Activated gamma-delta T cell (primary cell): ENCODE measurements around the gene HDAC11.
"Not testable (repeated sequence)": the region's sequence is repeated elsewhere in the genome, so short reads cannot be mapped to it uniquely, and the experiment has no call there.

Experiments
- DNase-seq: peaks from one replicate; lab custom pipeline; 2025; lab: John Stamatoyannopoulos, UW

HDAC11 gene

DNA sequence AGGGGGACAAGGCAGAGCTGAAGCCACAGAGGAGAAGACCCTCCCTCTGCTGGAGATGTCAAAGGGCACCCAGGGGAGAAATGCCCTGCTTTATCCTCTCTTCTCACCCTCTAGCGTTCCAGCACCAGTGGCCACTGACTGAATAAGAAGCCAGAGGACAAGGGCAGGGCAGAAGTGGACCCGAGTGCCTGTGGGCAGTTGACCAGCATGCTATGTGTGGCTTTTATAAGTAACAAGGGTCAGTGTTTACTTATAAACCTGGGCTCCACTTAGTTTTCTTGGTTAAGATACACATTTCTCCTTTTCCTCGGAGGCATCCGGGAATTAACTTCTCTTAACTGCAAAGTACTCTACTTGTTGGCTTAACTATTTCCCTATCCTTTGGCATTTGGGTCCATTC, 13.3 kb upstream of the HDAC11 start:
- DNase-seq = no peak

DNA sequence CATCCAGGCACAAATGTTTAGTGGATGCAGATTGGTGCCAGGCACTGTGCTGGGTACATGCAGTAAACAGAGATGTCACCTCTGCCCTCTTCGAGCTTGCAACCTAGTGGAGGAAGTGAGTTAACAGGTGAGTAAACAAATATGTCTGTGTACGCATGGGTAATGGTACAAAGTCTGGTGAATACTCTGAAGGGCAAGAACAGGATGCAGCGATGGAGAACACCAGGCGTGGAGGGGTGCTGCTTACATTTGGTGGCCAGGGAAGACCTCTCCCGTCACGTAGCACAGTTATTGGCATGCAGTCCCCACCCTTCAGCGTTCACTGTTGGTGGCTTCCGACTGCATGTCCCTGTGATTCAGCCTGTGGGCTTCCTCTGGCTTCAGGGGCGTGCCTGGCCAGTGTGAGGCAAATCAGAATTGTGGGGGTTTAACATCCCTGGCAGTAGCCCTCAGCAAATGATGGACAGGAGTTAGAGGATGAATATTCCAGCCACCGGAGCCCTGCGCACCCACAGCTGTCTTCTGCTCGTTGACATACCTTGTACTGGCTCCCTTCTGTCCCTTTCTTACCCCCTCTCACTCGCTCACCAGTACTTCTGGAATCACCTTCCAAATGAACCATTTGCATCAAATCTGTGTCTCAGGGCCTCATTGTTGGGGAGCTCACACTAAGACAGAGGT, 9.1 kb upstream of the HDAC11 start:
- DNase-seq = no peak

DNA sequence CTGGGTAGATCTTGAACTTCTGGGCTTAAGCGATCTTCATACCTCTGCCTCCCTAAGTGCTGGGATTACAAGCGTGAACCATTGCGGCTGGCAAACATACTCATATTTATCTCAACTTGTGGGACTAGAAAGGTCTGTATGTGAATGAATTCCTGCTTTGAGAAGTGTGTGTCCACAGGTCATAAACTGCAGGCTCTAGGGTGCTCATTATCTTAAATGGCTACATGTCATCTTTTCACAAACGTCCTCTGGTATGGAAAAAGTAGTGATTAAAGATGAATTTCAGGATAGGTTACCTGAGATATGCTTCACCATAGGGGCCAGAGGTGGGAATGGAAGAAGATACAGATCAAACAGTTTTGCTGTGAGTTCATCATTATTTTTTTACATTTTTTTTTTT, 7.8 kb upstream of the HDAC11 start:
- no peak for DNase-seq

DNA sequence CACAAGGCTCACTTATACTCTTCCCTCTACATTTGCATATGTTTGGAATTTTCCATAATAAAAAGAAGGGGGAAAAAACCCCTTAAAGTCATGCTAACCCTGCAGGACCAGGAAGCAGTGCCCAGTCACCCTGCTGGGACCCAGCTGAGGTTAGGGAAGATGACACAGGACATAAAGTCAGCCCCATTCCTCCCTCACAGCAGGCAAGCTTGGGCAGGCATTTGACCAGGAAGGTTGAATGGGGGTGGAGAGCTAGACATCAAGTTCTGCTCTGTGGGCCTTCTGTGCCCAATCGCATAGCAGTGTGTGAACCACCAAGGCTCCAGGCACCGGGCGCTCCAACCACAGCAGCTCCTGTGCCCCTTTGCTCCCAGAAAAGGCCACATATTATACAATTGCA, 7.1 kb upstream of the HDAC11 start:
- DNase-seq = no peak

DNA sequence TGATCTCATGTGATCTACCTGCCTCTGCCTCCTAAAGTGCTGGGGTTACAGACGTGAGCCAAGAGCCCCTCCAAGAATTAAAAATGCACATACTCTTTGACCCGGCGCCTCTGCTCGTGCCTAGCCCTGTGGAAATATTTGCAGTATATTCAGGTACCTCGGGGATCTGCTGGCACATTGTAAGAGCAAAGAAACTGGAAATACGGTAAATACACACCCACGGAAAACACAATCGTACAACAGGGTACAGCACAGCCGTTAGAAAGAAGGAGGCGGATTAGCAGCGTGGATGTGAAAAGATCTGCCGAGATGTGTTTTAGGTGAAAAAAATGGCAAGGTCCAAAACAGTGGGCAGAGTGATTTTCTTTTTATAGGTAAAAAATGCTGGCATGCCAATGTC, 6.1 kb upstream of the HDAC11 start:
- no peak for DNase-seq

DNA sequence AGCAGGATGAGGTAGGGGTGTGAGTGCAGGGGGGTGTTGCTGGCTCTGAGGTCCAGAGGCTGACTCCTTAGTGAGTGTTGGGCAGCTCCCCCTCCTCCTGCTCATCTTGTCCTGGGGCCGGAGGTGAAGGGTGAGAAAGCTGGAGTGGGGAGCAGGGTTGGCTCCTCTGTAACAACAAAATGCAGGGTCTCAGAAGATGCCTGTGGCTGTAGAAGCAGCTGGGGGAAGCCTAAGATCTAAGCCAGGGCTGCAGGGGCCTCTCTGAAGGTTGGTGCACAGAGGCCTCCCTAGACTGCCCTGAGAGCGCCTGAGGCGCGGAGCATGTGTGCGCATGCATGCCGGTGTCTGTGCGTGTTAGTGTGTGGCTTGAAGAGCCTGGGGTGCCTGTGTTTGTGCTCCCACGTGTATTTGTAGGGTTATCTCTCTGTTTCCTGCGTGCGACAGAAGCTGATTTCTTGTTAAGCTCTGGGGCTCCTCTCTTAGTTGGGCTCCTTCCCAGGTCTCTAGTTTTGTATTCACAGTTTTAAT, 5.3 kb upstream of the HDAC11 start:
- DNase-seq = no peak

DNA sequence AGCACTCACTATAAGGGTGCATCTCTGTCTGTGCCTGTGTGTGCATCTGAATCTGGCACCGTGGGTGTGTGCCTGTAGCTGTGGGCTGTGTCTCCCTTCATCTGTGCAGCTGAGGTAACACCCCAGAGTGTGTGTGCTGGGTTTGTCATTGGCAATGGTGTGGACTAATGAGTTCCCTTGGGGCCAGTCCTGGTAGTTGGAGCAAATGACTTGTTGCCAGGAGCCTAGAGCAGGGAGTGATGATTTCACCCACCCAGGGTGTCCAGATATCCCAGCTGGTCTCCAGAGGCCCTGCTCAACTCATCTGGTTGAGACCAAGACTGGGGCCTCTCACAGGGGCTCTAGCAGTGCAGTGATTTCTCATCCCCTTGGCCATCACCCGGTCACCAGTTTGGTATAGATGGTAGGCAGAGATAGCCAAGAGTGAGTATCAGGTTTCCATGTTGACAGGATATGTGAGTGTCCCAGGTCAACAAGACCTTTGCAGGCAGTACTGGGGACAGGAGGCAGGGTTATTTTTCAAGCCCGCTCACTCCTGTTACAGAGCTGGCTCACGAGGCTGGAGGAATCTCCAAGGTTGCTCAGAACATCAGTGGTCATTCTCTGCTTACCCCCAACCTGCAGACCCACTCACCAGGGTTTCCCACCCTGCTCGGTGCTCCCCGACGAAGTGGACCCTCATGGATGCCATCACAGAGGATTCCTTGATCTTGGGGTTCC, 4.1 kb upstream of the HDAC11 start:
- no peak for DNase-seq

DNA sequence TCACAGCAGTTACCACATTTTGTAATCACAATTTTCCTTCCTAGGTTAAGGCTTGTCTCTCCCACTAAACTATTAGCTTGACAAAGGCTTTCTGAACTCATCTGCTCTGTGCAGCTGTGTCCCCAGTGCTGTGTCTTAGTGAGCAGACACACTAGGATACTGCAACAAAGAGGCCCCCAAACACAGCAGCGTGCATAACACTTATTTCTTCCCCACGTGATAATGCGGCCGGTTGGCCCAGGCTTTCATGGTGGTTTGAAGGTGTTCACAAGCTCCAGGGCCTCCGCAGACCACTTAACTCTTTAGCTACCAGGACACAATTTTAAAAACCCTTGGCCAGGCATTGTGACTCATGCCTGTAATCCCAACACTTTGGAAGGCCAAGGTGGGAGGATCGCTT, 2.2 kb upstream of the HDAC11 start:
- DNase-seq = no peak

DNA sequence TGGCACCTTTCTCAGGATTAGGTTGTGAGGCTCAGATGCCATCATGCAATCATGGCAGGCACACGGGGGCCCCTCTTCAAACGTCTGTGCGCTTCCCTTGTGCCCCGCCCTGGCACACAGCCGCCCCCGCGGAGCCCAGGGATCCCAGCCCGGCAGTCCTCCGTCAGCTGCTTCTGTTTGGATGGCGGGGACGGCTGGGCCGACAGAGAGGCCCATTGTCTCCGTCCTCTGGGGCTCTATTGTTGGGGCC, 849 bp upstream of the HDAC11 start:
- DNase-seq = no peak

DNA sequence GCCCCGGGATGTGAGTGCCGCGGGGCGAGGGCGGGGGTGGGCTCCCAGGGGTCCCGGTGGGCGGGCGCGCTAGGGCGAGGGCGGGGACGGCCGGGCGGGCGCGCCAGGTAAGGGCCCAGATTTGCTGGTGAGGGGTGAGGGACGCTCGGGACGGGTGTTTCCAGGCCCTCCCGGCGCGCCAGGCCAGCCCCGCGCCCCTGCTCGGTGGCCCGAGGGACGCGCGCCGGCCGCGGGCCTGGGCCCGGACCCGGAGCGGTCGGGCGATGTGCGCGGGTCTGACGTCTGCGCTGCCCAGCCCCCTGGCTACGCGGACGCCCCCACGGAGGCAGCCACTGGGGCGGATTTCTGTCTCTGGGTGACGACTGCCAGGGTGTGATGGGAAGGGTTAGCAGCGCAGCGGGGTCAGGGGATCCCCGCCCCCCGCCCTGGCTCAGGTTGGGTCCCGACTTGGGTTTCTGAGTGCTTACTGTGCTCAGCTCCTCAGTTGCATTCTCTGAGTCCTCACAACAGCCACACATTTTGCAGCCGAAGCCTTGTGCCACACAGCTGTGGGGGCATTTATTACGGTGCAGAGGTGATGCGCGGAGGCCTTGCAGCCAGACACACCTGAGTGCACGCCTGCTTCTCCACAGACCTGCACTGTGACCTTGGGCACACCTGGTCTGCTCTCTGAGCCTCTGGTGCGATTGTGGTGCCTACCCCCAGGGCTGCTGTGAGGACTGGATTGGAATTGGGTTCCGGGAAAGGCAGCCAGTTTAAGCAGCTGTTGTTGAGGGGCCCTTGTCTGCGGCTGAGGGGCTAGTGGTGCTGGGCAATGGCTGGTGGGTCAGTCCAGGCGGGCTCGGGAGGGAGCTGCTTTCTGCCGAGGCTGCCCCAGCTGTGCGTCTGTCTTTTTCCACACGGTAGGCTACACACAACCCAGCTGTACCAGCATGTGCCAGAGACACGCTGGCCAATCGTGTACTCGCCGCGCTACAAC, 523 bp downstream of the HDAC11 start:
- DNase-seq = peak; percentile 51

DNA sequence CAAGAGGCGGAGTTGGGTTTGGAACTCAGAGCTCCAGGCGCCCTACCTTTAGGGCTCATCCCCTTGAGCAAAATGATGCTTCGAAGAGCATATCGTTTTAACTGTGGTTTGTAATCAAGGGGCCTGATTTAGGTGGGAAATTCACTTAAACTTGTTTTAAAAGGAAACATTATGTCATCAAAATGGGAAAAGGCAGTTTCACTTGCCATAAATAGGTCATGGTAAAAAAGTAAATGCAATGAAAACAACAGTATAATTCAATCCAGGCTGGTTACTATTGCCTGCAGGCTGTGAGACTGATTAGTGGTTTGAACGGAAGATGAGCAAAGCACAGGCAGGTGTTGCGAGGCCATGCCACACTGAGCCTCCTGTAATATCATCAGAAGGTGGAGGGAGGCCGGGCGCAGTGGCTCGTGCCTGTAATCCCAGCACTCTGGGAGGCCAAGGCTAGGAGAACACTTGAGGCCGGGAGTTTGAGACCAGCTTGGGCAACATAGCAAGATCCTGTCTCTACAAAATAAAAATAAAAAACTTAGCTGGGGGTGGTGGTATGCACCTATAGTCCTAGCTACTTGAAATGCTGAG, 2.1 kb downstream of the HDAC11 start:
- no peak for DNase-seq

DNA sequence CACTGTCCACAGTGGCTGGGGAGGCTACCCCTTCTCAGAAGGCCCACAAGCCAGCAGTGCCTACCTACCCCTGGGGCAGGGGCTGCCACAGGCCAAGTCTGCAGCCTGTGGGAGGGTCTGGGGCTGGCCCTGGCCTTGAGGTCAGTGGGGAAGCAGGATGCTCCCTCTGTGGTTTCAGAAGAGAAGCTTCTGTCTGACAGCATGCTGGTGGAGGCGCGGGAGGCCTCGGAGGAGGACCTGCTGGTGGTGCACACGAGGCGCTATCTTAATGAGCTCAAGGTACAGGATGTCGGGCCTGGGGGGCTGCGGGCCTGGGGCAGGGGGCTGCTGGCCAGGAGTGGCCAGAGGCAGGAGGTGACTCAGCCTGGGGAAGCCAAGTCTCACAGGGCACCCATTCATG, 3.2 kb downstream of the HDAC11 start:
- DNase-seq = no peak

DNA sequence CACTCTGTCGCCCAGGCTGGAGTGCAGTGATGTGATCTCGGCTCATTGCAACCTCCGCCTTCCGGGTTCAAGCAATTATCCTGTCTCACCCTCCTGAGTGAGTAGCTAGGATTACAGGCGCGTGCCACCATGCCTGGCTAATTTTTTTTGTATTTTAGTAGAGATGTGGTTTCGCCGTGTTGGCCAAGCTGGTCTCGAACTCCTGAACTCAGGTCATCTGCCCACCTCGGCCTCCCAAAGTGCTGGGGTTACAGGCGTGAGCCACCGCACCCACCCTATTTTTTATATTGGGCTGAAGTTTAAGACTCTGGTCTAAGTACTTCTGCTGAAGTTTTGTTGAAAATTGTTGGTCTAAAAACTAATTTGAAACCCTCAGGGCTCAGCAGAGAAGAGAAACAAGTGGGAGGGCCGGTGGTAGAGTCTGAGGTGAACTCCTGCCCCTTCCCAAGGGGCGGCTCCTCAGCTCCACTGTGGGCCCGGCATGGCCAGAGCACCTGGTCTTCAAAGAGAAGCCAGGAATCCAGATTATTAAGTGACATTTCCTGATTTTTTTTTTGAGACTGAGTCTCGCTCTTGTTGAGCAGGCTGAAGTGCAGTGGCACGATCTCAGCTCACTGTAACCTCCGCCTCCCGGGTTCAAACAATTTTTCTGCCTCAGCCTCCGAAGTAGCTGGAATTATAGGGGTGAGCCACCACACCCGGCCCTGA, 4.0 kb downstream of the HDAC11 start:
- DNase-seq = no peak

DNA sequence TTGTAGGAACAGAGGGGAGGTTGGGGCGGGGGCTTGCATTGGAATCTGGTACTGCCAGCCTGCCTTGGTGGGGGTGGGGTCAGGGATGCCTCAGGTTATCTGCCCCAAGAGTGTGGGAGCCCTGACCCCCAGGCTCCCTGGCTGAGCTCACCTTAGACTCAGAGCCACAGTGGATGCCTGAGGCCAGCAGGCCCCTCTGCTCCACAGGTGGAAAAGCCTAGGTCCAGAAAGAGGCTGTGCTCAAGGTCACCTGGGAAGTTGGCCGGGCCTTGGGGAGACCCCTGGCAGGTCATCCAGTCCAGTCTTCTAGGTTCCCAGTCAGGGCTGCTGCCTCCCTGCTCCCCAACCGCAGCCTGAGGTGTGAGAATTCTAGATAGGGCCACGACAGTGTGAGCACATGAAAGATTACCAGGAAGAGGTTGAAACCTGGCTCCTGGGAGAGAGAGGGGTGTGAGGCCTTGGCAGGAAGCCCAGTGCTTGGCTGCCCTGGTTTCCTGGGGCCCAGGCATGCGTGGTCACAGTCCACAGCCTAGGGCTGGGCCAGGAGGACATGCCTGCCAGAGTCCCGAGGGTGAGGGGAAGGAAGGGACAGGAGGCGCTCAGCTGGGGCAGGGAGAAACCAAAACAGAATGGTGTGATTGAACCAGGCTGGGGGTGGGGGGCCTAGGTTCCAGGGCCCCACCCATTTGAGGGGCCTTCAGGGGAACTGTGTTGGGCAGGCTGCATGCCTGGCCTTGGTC, 4.9 kb downstream of the HDAC11 start:
- DNase-seq = no peak

DNA sequence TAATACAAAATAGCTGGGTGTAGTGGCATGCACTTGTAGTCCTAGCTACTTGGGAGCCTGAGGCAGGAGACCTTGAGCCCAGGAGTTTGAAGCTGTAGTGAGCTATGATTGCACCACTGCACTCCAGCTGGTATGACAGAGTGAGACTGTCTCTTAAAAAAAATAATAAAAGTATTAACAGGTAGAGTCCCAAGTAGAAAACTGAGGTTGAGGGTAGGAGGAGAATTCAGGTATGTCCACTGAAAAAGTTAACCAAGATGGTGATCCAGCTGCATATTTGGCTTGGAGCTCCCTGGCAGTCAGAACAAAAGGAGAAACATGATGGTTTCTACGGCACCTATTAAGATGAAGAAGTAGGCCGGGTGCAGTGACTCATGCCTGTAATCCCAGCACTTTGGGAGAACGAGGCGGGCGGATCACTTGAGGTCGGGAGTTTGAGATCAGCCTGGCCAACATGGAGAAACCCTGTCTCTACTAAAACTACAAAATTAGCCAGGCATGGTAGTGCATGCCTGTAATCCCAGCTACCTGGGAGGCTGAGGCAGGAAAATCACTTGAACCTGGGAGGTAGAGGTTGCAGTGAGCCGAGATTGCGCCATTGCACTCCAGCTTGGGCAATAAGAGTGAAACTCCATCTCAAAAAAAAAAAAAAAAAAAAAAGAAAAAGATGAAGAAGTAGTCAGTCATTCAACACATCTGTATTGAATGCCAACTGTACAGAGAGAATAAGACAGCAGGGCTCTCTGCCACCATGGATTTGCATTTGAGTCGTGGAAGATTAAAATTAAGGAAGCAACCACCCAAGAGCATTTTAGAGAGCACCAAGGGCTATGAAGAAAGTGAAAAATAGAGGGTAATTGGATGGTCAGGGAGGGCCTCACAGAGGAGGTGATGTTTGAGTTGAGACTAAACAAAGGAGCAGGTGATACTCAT, 5.8 kb downstream of the HDAC11 start:
- not testable (repeated sequence) for DNase-seq

DNA sequence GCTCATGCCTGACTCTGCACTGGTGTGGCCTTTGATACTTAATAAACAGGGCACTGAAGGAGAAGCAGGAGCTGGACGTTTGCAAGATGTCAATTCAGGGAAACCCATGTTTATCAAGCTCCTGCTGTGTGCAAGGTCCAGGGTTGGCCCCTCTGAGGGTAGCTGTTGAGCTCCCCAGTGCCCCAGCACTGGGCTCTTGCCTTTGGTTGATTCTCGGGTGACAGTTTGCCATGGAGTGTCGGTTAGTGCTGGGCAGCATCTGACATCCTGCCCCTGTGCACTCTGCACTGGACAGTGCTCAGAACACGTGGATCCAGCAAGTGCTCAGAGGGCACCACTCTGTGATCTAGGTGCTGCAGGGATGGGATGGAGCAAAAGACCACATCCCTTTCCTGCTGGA, 7.3 kb downstream of the HDAC11 start:
- no peak for DNase-seq

DNA sequence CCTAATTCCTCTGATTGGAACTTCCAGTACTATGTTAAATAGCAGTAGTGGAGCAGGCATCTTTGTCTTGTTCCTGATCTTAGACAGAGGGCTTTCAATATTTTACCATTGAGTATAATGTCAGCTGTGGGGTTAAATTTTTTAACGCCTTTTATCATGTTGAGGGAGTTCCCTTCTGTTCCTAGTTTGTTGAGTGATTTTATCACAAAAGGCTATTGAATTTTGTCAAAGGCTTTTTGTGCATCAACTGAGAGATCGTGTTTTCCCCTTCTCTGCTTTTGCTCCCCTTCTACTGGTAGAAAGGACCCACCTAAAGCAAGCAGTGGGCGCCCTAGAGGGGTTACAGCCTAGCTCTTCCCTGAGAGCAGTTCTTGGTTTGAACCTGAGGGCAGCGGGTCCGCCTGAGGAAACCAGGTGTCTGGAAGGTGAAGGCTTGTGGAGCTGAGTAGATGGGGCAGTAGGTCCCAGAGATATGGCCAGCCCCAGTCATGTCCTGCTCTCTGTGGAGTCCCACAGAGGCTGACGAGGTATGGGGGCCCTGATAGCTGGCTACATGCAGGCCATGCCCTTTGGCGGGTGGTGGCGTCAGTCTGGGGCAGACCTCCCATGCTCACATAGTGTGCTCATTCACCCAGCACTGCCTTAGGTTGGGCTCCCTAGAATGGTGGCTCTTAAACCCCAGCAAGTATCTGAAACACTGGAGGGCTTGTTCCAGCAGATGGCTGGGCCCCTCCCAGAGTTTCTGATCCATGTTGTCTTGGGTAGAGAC, 11.3 kb downstream of the HDAC11 start:
- DNase-seq = no peak

DNA sequence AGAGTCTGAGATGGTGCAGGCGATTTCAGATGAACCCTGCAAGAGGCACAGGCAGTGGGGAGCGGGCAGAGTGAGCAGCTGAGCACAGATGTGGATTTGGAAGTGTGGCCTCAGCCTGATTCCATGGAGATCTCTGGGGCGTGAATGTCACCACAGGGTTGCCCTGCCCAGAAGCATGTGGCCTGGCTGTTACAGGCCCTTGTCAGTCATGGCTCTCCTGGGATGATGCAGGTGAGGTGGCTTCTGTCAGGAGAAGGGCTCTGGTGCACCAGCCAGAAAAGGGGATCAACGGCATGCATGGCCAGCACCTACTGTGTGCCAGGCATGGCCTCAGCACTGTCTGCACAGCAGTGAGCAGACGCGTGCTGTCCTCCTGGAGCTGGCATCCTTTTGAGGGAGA, 11.9 kb downstream of the HDAC11 start:
- no peak for DNase-seq
